Mesodermal cell (in vitro differentiated cells): ENCODE measurements around the gene OCEL1.
A peak's percentile ranks its signal among the peaks of the same experiment; 100 is the strongest.

Experiments used
- H3K27ac ChIP-seq: 2 replicates; pipeline ENCODE4 v1.7.0; 2013; ENCODE audit warnings: mild to moderate bottlenecking, low read depth, low read length, moderate library complexity; ENCODE audit not compliant: severe bottlenecking
- H3K36me3 ChIP-seq: 2 replicates; pipeline ENCODE4 v1.7.1; 2013; ENCODE audit warnings: mild to moderate bottlenecking, low read length, moderate library complexity; ENCODE audit not compliant: control insufficient read depth, insufficient read depth
- H3K4me1 ChIP-seq: one replicate; pipeline ENCODE4 v1.7.1; 2013; ENCODE audit warnings: mild to moderate bottlenecking, low read length; ENCODE audit not compliant: insufficient read depth, control insufficient read depth, poor library complexity, severe bottlenecking
- H3K4me3 ChIP-seq: 2 replicates; pipeline ENCODE4 v1.7.0; 2013; ENCODE audit warnings: low read length, control low read depth, mild to moderate bottlenecking; ENCODE audit not compliant: insufficient read depth, poor library complexity, severe bottlenecking; ENCODE audit errors: extremely low read depth
- H3K9me3 ChIP-seq: 2 replicates; pipeline ENCODE4 v1.7.1; 2013; ENCODE audit warnings: mild to moderate bottlenecking, low read length, moderate library complexity; ENCODE audit not compliant: control insufficient read depth
- WGBS, 2 experiments: methylation state at CpG; one replicate each; pipeline ENCODE4 v1.1.5; 2013; ENCODE audit warnings: missing lambda C conversion rate in 2 of 2; ENCODE audit not compliant: insufficient coverage in 2 of 2; 5-methylcytosine and 5-hydroxymethylcytosine counted together

The OCEL1 gene

DNA sequence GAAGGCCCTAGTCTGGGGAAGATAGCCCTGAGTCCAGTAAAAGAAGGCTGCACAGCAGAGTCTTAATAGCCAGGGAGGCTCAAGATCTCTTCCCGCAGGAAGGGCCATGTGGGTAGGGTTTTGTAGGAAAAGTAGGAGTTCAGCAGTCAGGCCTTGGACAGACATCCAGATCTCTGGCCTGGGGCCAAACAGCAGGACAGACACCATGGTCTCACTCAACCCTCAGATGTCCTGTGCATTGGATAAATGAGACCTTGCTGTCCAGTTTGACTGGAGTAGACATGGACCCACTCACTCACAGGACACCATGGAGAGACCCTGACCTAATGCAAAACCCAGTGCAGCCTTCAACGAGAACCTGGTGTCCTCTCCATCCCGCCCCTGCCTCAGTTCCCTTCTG lies 3.9 kb downstream of the OCEL1 start:
- Histone ChIP-seq H3K36me3 (peaks cover 40% of the 10 kb centered on the region), H3K4me3 (no peak overlapping the region), H3K27ac (no peak overlapping the region), H3K4me1 (peaks cover 10% of the 10 kb centered on the region), H3K9me3 (no peaks in the 10 kb centered on the region)
- WGBS, 2 experiments = 87 to 91% methylated on average over 3 of the region's 3 CpGs

DNA sequence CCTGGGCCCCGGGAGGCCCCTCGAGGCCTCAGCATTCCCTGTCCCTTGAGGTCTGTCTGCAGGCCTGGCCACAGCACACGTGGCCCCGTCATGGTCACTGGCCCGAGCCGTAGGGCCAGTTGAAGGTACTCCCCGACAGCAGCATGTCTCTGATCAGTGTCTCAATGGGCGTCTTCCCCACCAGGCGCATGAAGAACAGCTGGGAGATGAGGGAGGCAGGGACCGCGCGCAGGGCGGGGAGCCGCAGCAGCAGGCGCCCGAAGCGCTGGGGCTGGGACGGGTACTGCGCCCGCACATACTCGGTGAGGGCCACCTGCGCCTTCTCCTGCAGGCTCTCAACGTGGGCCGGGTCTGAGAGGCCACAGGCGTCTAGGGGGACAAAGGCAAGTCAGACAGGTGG lies 6.2 kb downstream of the OCEL1 start:
- Histone ChIP-seq H3K36me3 (peaks cover 52% of the 10 kb centered on the region), H3K4me3 (no peak overlapping the region), H3K9me3 (no peaks in the 10 kb centered on the region), H3K4me1 (peaks cover 19% of the 10 kb centered on the region), H3K27ac (no peak overlapping the region)
- 96 to 97% methylated on average over 10 to 25 of the region's 25 CpGs for WGBS, 2 experiments

DNA sequence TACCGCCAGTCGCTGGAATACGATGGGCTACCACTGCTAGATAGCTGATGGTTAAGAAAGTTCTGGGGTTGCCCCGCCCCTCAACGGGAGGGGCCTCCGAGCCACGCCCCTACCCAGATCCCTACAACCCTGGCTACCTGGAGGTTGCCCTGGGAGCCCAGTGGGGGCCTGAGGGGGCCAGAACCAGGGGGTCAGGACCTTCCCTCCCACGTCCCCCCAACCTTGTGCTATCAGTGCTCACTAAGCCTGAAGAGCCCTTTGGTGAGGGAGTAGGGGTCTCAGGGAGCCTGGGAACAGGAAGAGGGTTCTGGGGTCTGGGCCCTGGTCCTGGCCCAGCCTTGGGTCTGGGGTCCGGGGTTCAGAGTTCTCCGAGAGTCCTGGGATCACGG lies 8.9 kb downstream of the OCEL1 start:
- Histone ChIP-seq H3K4me3 (peak overlapping the region; percentile 44), H3K27ac (peak overlapping the region; percentile 67)

DNA sequence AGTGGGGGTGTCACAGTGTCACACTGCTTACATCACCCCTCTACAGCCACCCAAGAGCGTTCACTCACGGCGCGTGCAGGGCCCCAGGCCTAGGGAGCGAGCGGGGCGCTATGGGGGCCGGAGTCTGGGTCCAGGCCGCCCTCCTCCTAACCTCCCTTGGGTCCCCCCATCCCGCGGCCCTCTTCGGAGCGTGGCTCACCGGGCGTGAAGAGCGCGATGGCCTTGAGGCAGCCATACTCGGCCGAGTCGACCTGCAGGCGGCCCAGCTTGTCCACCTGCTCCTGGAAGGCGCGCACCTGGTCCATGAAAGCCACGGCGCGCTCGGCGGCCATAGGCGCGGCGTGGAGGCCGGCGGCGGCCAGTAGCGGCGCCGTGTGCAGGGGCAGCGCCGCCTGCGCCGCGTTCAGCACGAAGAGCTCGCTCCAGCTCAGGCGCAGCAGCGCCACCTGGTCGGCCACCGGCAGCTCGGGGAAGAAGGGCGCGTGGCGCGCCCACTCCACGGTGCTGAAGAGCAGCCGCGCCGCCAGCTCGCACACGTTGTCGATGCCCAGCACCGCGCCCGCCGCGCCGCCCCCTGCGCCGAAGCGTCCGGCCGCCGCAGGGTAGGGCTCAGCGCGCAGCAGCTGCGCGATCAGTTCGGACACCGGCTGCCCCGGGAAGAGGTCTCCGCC lies 9.4 kb downstream of the OCEL1 start:
- Histone ChIP-seq H3K4me1 (peaks cover 16% of the 10 kb centered on the region), H3K27ac (peak overlapping the region; percentile 67), H3K4me3 (peak overlapping the region; percentile 44), H3K36me3 (peaks cover 75% of the 10 kb centered on the region), H3K9me3 (no peaks in the 10 kb centered on the region)
- WGBS, 2 experiments = 2 to 3% methylated on average over 58 to 70 of the region's 80 CpGs

More for the DNA sequence above, 8.9 kb downstream of the OCEL1 start:
- peaks cover 69% of the 10 kb centered on the region for H3K36me3 ChIP-seq
- H3K4me1 ChIP-seq = peaks cover 16% of the 10 kb centered on the region
- 5 to 8% methylated on average over 4 to 6 of the region's 11 CpGs for WGBS, 2 experiments
- H3K9me3 ChIP-seq = no peaks in the 10 kb centered on the region

DNA sequence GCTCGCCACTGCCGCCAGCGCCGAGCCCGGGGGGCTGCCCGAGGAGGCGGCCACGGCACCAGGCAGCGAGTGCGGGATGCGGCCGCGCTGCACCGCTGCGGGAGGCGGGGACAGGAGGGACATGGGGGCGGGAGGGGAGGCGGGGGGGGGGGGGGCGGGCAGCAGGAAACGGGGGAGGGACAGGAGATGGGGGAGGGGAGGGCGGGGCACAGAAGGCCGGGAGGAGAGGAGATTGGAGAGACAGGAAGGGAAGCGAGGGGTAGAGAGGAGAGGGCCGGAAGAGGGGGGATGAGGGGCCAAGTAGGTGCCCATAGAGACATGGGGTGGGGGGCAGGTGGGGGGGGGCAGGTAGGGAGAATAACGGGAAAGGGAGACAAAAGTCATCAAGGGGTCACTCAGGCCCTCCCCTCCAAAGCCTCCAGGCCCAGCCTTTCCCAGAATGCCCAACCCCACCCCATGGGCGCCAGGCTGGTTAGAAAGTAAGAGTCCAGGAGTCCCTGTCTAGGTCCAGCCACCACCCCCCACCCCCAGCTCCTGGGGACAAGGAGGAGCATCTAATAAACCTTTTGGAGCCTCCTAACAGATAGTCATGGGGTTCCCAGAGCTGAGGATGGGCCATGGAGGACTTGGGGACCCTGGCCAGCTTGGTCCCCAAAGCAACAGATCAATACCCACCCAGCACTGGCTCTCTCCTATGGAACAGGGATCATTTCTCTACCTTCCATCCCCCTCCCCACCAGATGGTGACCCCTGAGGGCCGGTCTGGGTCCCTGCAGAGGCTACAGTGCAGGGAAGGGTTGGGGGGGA lies 10.1 kb downstream of the OCEL1 start:
- H3K4me3 ChIP-seq = peak overlapping the region; percentile 44
- peak overlapping the region; percentile 67 for H3K27ac ChIP-seq
- no peaks in the 10 kb centered on the region for H3K9me3 ChIP-seq
- peaks cover 16% of the 10 kb centered on the region for H3K4me1 ChIP-seq
- H3K36me3 ChIP-seq = peaks cover 76% of the 10 kb centered on the region
- 0% methylated on average over 5 of the region's 27 CpGs; no CpG with 5 or more reads in 1 of the 2 experiments for WGBS, 2 experiments

DNA sequence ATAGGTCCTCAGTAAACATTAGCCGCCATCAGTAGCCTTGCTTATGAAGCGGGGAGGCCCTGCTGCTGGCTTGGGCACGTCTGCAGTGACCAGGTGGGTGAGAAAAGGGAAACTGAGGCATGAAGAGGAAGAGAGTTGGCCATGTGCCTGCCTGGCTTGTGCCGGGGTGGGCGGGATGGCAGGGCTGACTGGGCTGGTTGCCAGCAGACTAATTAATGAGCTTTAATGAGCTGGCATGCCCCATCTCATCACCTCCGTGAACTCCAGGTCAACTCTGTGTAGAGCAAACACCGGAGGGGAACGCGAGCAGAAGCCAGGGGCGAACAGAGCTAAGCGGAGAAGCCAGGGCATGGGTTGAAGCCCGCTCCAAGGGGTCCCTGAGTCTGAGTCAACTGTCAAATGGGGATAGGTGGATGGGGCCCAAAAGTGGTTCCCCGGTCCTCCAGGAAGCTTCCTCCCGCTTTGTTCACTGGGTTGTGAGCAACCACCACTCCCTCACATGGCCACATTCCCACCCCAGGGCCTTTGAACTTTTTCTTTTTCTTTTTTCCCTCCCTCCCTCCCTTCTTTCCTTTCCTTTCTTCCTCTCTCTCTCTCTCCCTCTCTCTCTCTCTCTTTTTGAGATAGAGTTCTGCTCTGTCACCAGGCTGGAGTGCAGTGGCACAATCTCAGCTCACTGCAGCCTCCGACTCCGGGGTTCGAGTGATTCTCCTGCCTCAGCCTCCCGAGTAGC lies 11.0 kb downstream of the OCEL1 start:
- H3K36me3 ChIP-seq = peaks cover 71% of the 10 kb centered on the region
- peaks cover 16% of the 10 kb centered on the region for H3K4me1 ChIP-seq
- peak overlapping the region; percentile 36 for H3K27ac ChIP-seq
- H3K4me3 ChIP-seq = no peak overlapping the region
- H3K9me3 ChIP-seq = no peaks in the 10 kb centered on the region
- 97 to 99% methylated on average over 15 to 17 of the region's 18 CpGs for WGBS, 2 experiments

DNA sequence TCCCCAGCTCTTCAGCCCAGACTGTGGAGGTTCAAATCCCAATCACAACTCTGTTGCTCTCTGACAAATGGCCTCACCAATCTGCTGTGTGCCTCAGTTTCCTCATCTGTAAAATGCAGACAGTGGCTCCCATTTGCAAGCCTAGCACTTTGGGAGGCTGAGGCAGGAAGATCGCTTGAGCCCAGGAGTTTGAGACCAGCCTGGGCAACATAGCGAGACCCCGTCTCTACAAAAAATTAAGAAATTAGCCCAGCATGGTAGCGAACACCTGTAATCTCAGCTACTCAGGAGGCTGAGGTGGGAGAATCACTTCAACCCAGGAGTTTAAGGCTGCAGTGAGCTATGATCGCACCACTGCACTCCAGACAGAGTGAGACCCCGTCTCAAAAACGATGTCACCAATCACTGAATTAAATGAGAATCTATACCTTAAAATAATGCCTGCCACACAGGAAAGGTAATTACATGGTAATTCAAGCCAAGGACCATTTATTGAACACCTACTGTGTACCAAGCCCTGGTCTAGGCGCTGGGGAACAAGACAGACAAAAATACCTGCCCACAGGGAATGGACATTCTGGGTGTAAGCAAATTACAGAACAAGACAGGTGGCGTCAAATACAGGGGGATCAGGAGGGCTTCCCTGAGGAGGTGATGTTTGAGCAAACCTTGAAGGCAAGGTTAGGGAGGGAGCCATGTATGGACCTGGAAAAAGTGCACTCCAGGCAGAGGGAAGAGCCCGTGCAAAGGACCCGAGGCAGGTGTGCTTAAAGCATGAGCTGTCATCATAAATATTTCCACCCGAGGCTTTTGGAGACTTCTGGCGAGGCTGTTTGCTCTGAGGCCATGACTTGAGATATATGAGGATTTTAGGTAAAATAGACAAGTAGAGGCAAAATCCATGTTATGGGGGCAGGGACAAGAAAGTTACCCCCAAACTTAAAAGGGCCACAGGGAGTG lies 12.0 kb downstream of the OCEL1 start:
- WGBS, 2 experiments = 96 to 97% methylated on average over 10 to 12 of the region's 13 CpGs
- Histone ChIP-seq H3K4me1 (peaks cover 25% of the 10 kb centered on the region), H3K4me3 (no peak overlapping the region), H3K9me3 (no peaks in the 10 kb centered on the region), H3K27ac (no peak overlapping the region), H3K36me3 (peaks cover 60% of the 10 kb centered on the region)

DNA sequence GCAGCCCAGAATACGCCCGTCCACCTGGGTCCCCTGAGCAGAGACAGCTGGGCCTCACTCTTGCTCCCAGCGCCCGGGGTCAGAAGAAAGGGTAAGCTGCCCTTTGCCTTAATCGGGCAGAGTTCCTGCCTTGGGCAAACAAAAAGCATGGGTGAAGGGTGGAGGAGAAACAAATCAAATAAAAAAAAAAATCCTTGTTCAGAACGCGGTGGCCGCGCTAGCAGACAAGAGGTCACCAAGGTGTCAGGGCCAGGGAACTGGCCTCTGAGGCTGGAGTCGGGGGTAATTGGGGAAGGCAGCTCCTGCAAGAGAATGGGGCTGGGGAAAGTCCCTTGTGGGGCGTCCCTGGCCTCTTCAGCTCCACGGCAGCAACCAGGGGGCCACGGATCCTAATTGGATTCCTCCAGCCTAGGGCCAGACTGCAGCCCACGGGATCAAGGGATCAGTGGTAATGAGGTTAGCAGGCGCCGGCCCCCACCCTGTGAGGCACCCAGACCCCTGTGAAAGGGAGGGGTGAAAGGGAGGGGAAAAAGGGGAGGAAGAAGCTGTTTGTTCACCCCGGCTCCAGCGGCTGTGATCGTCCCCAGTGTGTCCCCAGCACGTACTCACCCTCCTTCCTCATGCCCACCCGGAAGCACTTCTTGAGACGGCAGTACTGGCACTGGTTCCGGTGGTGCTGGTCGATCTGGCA lies 14.2 kb downstream of the OCEL1 start:
- Histone ChIP-seq H3K9me3 (no peaks in the 10 kb centered on the region), H3K36me3 (peaks cover 43% of the 10 kb centered on the region), H3K4me1 (peaks cover 21% of the 10 kb centered on the region), H3K27ac (no peak overlapping the region), H3K4me3 (no peak overlapping the region)
- 87 to 94% methylated on average over 18 to 21 of the region's 24 CpGs for WGBS, 2 experiments

DNA sequence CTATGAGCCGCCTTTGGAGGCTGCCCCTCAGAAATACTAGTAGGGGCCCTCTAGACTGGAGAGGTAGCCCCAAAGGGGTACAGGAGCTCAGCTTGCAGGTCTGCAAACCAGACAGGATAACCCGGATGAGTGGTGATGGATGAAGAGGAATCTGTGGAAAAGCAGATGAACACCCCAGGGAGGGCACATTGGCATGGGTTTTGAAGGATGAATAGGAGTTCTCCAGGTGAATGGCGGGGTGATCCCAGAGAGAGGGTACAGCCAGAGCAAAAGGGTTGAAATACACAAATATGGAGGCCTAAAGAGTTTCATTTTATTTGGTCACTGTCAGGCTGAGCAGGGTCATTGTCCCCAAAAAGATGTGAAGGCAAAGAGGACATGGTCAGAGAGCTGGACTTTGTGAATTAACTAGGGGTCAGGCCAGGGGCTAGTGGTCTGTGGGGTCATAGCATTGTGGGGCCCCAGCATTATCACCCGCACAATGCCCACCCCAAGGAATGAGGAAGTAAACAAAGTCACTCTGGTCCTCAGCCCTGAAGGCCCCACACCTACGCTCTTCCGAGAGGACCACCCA lies 14.9 kb downstream of the OCEL1 start:
- Histone ChIP-seq H3K4me3 (no peak overlapping the region), H3K36me3 (peaks cover 40% of the 10 kb centered on the region), H3K27ac (no peak overlapping the region), H3K9me3 (no peaks in the 10 kb centered on the region), H3K4me1 (peaks cover 21% of the 10 kb centered on the region)
- 96 to 100% methylated on average over 5 of the region's 6 CpGs for WGBS, 2 experiments
